BJ (cell line): ENCODE results near the gene HAUS8. TPM values are rescaled to one million over a fixed set of nuclear protein-coding genes. Genes with fewer than 3 reads are reported as not detected.
"Not testable (repeated sequence)": the region's sequence is repeated elsewhere in the genome, so short reads cannot be mapped to it uniquely, and the experiment has no call there.

Source experiments
- CTCF ChIA-PET: fragments of 350-600 bp; formaldehyde crosslinking; extraction: SDS; loops from one replicate; lab custom pipeline; 2021; ENCODE audit warnings: antibody characterized with exemption, inconsistent platforms; lab: Yijun Ruan, JAX
- POLR2A ChIA-PET: fragments of 300-600 bp; sonication (Branson Sonifier 250); formaldehyde crosslinking; extraction: SDS; loops from one replicate; lab custom pipeline; 2021; ENCODE audit warnings: antibody characterized with exemption; lab: Charles Lee
- DNase-seq: peaks from one replicate; pipeline ENCODE4 v3.0.0-alpha.2; 2011; ENCODE audit warnings: low read depth
- H3K27me3 ChIP-seq: 2 replicates; pipeline ENCODE4 v1.6.0; 2011; ENCODE audit warnings: low read length; ENCODE audit not compliant: control insufficient read depth, insufficient read depth
- H3K36me3 ChIP-seq: 2 replicates; pipeline ENCODE4 v1.5.1; 2011; ENCODE audit warnings: low read length; ENCODE audit not compliant: control insufficient read depth, insufficient read depth
- H3K4me3 ChIP-seq: 2 replicates; pipeline ENCODE4 v1.5.1; 2011; ENCODE audit warnings: low read depth, mild to moderate bottlenecking, control low read depth, low read length
- CTCF ChIP-seq: IDR thresholded peaks from 2 replicates; pipeline ENCODE4 v1.5.1; 2011; ENCODE audit warnings: low read depth, mild to moderate bottlenecking, control low read depth, inconsistent platforms, low read length, moderate library complexity; ENCODE audit not compliant: insufficient read depth
- polyA plus RNA-seq: library from polyadenylated mRNA; depleted of rRNA; stranded (reverse); fragments of >200 nt; gene quantifications from 2 replicates; pipeline ENCODE4 v1.2.3, GENCODE V29; 2011

The HAUS8 gene
- polyA plus RNA-seq, 1 experiment = 14.0 TPM

GRCh38 chr19:17107546-17108452 is 32.5 kb upstream of the HAUS8 start:
- peak; percentile 93 for DNase-seq

DNA sequence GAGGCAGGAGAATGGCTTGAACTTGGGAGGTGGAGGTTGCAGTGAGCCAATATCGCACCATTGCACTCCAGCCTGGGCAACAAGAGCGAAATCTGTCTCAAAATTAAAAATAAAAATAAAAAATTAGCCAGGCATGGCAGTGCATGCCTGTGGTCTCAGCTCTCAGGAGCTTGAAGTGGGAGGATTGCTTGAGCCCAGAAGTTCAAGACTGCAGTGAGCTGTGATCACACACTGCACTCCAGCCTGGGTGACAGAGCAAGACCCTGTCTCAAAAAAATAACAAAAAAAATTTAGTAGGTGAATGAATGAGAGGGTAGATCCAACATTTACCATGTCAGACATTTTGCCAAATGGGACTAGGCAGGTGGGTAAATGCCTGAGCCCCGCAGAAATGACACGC is 31.7 kb upstream of the HAUS8 start:
- CTCF ChIA-PET = interaction anchor here (0.9 kb wide), 1 partner anchor 10 kb away, joined by 3 read pairs; no protein-coding TSS in a partner anchor
- DNase-seq = not testable (repeated sequence)

More at GRCh38 chr19:17107546-17108452, 32.5 kb upstream of the HAUS8 start:
- ChIA-PET CTCF (interaction anchor here (0.9 kb wide), 1 partner anchor 11 kb away, joined by 3 read pairs; no protein-coding TSS in a partner anchor), POLR2A (no interaction called here)
- H3K36me3 ChIP-seq = peaks cover 23% of the 10 kb centered on the region
- no peak for TF ChIP-seq CTCF
- peak overlapping the region; percentile 4; the same call in 1 of the 2 replicates for H3K4me3 ChIP-seq
- no peaks in the 10 kb centered on the region for H3K27me3 ChIP-seq

DNA sequence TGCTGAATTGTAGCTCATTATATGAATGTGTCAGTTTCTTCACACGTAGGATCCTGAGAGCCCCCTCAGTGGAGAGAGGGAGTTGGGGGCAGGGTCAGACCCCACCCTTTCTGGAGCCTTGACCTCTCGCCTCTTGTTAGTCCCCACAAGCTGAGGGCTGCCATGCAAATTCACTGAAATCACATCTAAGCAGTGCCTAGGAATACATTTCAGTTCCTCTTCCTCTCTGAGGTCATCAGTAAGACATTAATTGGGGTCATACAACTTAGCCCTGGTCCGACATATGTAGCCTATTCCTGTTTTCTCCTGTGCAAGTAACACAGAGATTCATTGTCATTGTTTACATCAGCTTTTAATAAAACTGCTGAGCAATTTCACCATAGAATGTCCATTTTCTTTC is 30.3 kb upstream of the HAUS8 start:
- CTCF ChIA-PET = interaction anchor here (1.0 to 1.2 kb wide), 2 partner anchors 14 to 20 kb away, joined by 3 read pairs; no protein-coding TSS in a partner anchor
- Histone ChIP-seq H3K36me3 (peaks cover 23% of the 10 kb centered on the region), H3K4me3 (no peak overlapping the region), H3K27me3 (no peaks in the 10 kb centered on the region)
- POLR2A ChIA-PET = no interaction called here
- no peak for TF ChIP-seq CTCF
- DNase-seq = no peak

More for the DNA sequence above, 31.7 kb upstream of the HAUS8 start:
- H3K36me3 ChIP-seq = peaks cover 23% of the 10 kb centered on the region
- H3K27me3 ChIP-seq, H3K4me3 ChIP-seq, POLR2A ChIA-PET: not testable (repeated sequence)

DNA sequence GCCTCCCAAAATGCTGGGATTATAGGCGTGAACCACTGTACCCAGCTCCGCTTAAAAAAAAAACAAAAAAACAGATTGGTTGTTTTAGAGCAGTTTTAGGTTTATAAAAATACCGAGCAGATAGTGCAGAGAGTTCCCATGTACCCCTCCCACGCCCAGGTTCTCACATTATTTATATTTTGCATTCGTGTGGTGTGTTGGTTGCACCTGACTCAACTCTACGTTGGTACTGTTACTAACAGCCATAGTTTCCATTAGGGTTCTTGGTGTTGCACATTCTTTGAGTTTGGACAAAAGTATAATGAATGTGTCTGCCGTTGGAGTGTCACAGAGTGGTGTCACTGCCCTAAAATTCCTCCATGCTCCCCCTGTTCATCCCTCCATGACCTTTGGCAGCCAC is 29.4 kb upstream of the HAUS8 start:
- Histone ChIP-seq H3K27me3 (no peaks in the 10 kb centered on the region), H3K36me3 (peaks cover 17% of the 10 kb centered on the region), H3K4me3 (no peak overlapping the region)
- POLR2A ChIA-PET = no interaction called here
- CTCF ChIA-PET = interaction anchor here (1.0 to 1.2 kb wide), 2 partner anchors 14 to 19 kb away, joined by 3 read pairs; no protein-coding TSS in a partner anchor
- no peak for DNase-seq
- TF ChIP-seq CTCF = no peak

- DNase-seq = no peak
- TF ChIP-seq CTCF = peak; percentile 72
- no peaks in the 10 kb centered on the region for H3K27me3 ChIP-seq
- ChIA-PET POLR2A (no interaction called here), CTCF (interaction anchor here (1.1 kb wide), 2 partner anchors 12 to 16 kb away, joined by 4 to 5 read pairs; no protein-coding TSS in a partner anchor)
- peaks cover 19% of the 10 kb centered on the region for H3K36me3 ChIP-seq
- H3K4me3 ChIP-seq = no peak overlapping the region
These were observed 27.9 kb upstream of the HAUS8 start for GRCh38 chr19:17103177-17103576.
